ENCODE data around the gene PITPNC1.

The PITPNC1 gene

DNA sequence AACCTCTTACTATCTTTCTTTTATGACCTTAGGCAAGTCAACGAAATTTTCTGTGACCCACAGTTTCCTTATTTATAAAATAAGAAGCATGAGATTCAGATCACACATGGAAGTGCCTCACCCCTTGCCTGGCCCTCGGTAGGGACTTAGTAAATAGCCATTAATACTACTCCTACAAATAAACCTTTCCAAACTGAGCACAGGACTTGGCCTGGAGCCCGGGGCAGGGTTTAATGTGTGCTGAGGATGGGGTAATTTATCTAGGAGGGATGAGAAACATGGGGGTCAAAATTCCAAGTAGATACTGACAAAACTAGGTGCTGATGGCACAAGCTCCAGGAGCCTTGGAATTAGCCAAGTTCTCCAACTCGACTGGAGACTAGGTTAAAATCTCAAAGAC, 35.0 kb downstream of the PITPNC1 start:
- no peaks in the 10 kb centered on the region for H3K27me3 ChIP-seq (replicated peaks; ENCODE audit: control insufficient read depth, insufficient read depth, low read length)
- DNase-seq (ENCODE audit: extremely low read depth, insufficient read length): no peak
- no peak for TF ChIP-seq CTCF (IDR thresholded peaks at IDR 0.05; ENCODE audit: insufficient read depth, low read length, poor library complexity, severe bottlenecking)
- no peak overlapping the region for H3K4me3 ChIP-seq (replicated peaks; ENCODE audit: low read depth, low read length)
- no peaks in the 10 kb centered on the region for H3K36me3 ChIP-seq (ENCODE audit: control insufficient read depth, insufficient read depth, low read length)

- Histone ChIP-seq H3K4me3 (replicated peaks; ENCODE audit: low read depth, low read length) (no peak overlapping the region), H3K36me3 (ENCODE audit: control insufficient read depth, insufficient read depth, low read length) (no peaks in the 10 kb centered on the region), H3K27me3 (replicated peaks; ENCODE audit: control insufficient read depth, insufficient read depth, low read length) (no peaks in the 10 kb centered on the region)
- no peak for DNase-seq (ENCODE audit: extremely low read depth, insufficient read length)
- TF ChIP-seq CTCF (IDR thresholded peaks at IDR 0.05; ENCODE audit: insufficient read depth, low read length, poor library complexity, severe bottlenecking): no peak
These were observed 35.9 kb downstream of the PITPNC1 start for GRCh38 chr17:67412941-67413340.

DNA sequence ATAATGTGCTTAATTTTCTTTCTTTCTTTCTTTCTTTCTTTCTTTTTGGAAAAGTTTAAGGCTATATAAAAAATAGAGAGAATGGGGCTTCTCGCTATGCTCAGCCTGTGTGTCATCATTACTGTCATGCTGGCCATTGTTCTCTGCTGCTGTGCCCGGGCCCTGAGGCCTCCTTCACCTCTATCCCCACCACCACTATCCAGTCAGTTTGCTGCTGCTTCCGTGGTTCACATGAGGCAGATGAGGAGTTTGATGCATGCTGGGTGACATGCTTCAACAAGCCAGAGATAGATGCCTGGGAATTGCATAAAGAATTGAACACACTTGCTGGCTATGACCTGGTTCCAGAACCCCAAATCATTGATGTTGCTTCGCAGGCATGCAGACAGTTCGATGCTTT, 36.3 kb downstream of the PITPNC1 start:
- TF ChIP-seq CTCF (IDR thresholded peaks at IDR 0.05; ENCODE audit: insufficient read depth, low read length, poor library complexity, severe bottlenecking): no peak
- no peaks in the 10 kb centered on the region for H3K36me3 ChIP-seq (ENCODE audit: control insufficient read depth, insufficient read depth, low read length)
- no peak for DNase-seq (ENCODE audit: extremely low read depth, insufficient read length)
- H3K4me3 ChIP-seq (replicated peaks; ENCODE audit: low read depth, low read length): no peak overlapping the region
- no peaks in the 10 kb centered on the region for H3K27me3 ChIP-seq (replicated peaks; ENCODE audit: control insufficient read depth, insufficient read depth, low read length)

DNA sequence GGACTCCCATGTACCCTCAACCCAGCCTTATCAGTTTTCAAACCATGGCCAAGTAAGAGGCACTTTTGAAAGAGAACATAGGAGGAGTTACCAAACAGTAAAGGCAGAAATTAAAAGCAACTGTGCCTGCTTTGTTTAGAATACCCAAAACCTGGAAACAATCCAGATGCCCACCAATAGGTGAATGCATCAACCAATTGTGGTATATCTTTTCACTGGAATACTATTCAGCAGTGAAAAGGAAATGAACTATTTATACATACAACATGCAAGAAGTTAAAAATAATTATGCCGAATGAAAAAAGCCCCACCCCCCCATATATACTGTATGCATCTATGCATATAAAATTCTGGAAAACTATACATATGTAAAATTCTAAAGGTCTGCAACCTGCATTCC, 37.0 kb downstream of the PITPNC1 start:
- H3K27me3 ChIP-seq (replicated peaks; ENCODE audit: control insufficient read depth, insufficient read depth, low read length): no peaks in the 10 kb centered on the region
- no peaks in the 10 kb centered on the region for H3K36me3 ChIP-seq (ENCODE audit: control insufficient read depth, insufficient read depth, low read length)
- H3K4me3 ChIP-seq (replicated peaks; ENCODE audit: low read depth, low read length): no peak overlapping the region
- DNase-seq (ENCODE audit: extremely low read depth, insufficient read length): no peak
- no peak for TF ChIP-seq CTCF (IDR thresholded peaks at IDR 0.05; ENCODE audit: insufficient read depth, low read length, poor library complexity, severe bottlenecking)

- no peaks in the 10 kb centered on the region for H3K36me3 ChIP-seq (ENCODE audit: control insufficient read depth, insufficient read depth, low read length)
- no peak overlapping the region for H3K4me3 ChIP-seq (replicated peaks; ENCODE audit: low read depth, low read length)
- no peak for TF ChIP-seq CTCF (IDR thresholded peaks at IDR 0.05; ENCODE audit: insufficient read depth, low read length, poor library complexity, severe bottlenecking)
- H3K27me3 ChIP-seq (replicated peaks; ENCODE audit: control insufficient read depth, insufficient read depth, low read length): no peaks in the 10 kb centered on the region
- no peak for DNase-seq (ENCODE audit: extremely low read depth, insufficient read length)
These were observed 37.5 kb downstream of the PITPNC1 start for GRCh38 chr17:67414559-67414958.

- no peak for TF ChIP-seq CTCF (IDR thresholded peaks at IDR 0.05; ENCODE audit: insufficient read depth, low read length, poor library complexity, severe bottlenecking)
These were observed 38.2 kb downstream of the PITPNC1 start for GRCh38 chr17:67415291-67415690.

More at GRCh38 chr17:67415291-67415690, 38.2 kb downstream of the PITPNC1 start:
- Histone ChIP-seq H3K36me3 (ENCODE audit: control insufficient read depth, insufficient read depth, low read length) (no peaks in the 10 kb centered on the region), H3K4me3 (replicated peaks; ENCODE audit: low read depth, low read length) (no peak overlapping the region), H3K27me3 (replicated peaks; ENCODE audit: control insufficient read depth, insufficient read depth, low read length) (no peaks in the 10 kb centered on the region)
- no peak for DNase-seq (ENCODE audit: extremely low read depth, insufficient read length)
